HG02885 (cell line): Measurements from ENCODE around the gene SERPINE1.

Experiments
- ATAC-seq: cut with Tn5 transposase; IDR thresholded peaks from one replicate; pipeline ENCODE4 v1.9.1; 2021; ENCODE audit warnings: mild to moderate bottlenecking; ENCODE audit not compliant: unreplicated experiment, poor library complexity

SERPINE1 gene

GRCh38 chr7:101151908-101152651, 25.2 kb downstream of the SERPINE1 start:
- no peak for ATAC-seq

DNA sequence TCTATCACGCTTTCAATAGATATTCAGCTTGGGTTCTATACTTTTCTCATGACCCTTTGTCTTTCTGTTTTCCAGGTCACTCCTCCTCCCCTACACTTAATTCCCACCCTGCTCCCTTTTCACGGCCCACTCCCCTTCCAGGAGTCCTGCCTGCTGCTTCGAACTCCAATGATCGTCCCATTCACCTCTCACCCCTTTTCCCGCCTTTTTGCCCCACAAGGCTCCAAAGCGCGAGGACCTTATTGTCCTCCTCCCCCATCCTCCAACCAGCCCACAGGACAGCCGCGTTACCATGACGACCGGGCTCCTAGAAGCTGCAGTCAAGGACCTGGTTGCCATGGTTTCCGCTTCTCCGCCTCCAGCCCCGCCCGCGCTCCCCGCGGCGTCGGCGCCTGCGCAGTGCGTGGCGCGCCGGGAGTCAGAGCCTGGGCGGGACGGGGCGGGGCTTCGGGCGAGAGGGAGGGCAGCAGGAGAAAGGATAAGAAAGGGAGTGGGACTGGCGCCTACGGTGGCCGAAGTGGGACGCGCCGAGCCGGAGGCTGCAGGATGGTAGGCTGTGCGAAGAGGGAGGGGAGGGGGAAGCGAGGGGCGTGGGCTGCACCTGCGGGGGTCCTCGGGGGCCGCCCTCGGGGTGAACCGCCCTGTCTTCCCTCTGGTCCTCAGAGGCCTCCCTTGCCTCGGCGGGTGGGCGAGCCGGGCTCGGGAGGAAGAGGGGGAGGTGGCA, 27.2 kb downstream of the SERPINE1 start, which contains the start of gene AP1S1:
Gene AP1S1 (plus strand): TSS at position 508 of the 724 bp plus-strand sequence. CDS start 39 bp downstream, at position 547.
- peak; percentile 83 for ATAC-seq

GRCh38 chr7:101154693-101155102, 27.8 kb downstream of the SERPINE1 start:
- peak; percentile 12 for ATAC-seq

GRCh38 chr7:101155303-101155702, 28.4 kb downstream of the SERPINE1 start:
- no peak for ATAC-seq

- ATAC-seq: no peak
Measured at GRCh38 chr7:101156277-101156676, 29.4 kb downstream of the SERPINE1 start.

DNA sequence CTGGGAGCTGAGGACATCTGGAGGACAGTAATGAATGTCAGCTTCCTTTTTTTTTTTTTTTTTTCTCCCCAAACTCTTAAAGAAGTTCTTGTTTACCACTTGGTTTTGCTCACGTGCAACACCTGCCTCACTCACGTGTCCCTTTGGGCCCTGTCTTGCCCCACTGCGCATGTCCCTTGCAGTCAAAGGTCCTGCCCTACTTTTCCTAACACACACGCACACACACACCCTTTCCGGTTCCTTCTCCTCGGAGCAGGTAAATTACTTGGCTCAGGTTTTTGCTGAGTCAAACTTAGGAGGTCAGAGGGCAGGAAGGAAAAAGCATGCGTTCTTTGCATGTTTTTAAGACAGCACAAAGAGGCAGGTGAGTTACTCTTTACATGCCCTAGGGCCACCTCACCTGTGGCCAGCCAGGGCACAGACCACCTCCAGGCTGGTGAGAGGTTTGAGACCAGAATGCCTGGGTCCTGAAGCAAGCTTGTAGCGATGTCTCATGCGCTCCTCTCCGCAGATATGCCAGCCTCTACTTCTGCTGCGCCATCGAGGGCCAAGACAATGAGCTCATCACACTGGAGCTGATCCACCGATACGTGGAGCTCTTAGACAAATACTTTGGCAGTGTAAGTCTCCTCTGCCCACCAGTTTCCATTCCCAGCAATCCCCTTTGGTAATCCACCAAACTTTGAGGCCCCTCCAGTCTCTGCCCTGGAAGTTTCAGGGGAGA, 30.1 kb downstream of the SERPINE1 start:
- ATAC-seq: no peak

DNA sequence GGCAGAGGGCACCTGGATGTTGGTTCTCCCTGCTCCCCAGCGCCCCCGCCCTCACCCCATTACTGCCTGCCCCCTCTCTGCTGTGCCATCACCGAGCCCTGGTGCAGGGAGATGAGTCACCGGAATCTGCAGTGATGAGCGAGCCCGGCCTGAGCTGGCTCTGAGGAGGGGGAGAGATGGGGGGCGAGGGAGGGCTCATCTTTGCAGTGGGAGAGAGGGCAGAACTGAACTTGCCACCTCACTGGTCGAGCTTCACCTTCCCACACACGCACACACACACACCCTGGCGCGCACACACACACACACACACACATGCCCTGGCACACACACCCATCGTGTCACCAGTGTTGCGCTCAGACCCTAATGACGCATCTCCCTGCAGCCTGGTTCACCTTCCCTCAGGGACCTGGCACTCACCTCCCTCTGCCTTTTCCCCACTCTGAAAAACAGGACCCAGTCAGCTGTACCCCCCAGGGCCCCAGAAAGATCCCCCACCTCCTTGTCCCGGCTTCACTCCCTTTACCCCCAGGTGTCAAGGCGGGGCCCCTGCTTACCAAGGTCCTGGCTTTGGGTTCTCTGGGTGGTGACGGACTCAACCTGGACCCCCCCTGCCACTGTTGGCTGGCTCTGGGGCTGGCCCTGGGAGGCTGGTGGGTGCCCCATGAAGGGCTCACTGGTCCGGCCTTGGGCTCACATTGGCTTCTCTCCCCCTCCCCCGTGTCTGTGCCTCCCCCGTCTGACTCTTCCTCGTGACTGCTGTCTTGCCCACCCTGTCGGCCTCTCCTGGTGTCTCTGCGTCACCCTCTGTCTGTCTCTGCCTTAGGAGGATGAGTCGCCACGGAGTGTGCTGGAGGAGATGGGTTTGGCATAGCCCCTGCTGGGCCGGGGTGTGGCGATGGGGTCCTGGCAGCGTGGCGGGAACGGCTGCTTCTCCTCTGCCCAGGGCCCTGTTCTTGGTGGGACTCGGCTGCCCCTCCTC, 33.1 kb downstream of the SERPINE1 start:
- no peak for ATAC-seq

- ATAC-seq: no peak
Measured at GRCh38 chr7:101160910-101161309, 34.0 kb downstream of the SERPINE1 start.

- no peak for ATAC-seq
Measured at GRCh38 chr7:101161692-101162471, 35.0 kb downstream of the SERPINE1 start.

DNA sequence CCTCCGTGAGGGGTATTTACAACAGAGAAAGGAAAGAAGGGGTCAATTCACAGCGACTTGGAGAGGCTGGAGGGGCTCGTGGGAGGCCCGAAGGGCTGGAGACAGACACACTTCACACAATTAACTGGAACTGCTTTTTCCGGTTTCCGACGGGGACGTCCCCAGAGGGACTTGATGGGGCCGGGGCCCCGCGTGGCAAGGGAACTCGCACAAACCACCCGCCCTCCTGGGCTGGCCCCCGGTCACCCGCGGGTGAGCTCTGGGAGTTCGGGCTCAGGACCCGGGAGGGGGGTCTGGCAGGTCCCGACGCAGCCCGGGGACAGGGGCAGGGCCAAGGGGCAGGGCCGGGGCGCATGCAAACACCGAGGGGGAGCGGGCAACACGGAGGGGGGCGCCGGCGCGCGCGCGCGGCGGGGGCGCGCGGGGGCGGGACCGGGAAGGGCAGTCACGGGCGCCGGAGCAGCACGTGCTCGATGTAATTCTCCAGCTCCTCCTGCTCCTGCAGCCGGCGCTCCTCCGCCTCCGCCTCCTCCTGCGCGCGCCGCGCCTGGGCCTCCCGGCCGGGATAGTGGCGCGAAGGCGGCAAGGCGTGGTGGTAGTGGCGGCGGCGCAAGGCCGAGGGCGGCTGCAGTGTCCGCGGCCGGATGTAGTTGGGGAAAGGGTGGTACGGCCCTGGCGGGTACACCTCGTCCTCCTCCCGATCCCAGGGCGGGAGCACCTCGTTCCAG, 35.8 kb downstream of the SERPINE1 start:
- ATAC-seq: no peak

DNA sequence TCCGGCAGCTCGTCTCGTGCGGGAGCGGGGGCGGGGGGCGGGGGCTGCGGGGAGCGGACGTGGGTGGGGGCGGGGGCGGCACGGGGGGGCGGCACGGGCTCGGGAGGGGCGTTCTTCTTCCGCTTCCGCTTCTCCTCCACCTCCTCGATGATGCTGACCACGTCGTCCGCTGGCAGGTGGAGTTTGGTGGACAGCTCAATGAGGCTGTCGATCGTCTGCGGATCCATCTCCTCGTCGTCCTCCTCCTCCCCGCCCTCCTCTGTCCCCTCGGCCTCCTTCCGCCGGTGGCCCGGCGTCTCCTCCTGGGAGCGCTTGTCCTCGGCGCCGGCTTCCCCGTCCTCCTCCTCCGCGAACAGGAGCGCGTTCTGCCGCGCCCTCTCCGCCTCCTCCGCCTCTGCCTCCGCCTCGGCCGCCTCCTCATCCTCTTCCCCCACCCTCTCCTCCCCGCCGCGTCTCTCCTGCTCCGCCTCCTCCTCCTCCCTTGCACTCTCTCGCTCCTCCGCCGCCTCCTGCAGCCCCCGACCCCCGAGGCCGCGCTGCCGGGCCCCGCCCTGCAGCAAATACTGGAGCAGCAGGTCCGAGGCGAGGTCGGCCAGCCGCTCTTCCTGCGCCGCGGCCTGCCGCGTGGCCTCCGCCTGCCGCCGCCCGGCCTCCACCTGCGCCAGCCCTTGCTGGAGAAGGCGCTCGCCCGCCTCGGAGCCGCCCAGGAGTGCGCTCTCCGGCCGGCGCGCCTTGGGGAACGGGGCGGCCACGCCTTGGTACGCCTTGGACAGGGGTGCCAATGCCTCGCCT, 36.6 kb downstream of the SERPINE1 start:
- no peak for ATAC-seq

- no peak for ATAC-seq
Measured at GRCh38 chr7:101164071-101164840, 37.4 kb downstream of the SERPINE1 start.

DNA sequence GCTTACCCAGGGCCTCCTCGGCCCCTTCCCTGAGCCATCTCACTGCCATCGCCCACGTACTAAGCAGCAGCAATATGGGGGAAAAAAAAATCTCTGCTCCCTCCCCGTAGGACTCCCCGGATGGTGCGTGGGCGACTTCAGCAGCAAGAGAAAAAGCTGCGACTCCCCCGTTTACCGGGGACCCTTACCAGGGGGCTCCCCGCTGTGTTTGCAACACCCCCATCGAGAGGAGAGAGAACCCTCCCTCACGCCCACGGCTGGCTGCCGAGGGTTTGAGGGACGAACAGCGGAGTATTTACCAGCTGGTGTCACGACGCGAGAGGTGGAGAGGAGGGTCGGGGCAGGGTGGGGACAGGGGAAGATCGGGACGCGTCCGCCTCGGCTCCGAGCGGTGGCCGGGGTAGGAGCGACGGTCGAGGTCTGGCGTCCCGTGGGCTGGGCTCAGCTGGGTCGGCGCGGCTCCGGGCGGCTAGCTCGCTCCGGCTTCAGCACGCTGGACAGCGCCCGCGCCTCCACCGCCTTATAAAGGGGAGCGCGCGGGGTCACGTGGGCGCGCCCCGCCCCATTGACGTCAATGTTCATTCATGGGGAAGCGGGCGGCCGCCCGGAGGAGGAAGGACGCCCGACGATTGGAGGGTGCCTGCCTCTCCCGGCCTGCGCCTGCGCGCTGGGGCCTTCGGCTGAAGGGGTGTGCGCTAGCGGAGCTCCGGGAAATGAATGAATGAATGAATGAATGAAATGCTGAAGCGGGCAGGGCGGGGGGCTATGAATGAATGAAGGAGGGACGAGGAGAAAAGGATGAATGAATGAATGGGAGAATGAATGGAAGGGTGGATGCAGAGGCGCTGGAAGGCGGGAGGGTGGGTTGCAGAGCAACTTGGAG, 38.4 kb downstream of the SERPINE1 start, which contains the start of gene VGF:
Gene VGF (minus strand): TSS at position 495 of the 883 bp plus-strand sequence. CDS start 726 bp downstream, outside the sequence.
- ATAC-seq: peak; percentile 76

- no peak for ATAC-seq
Measured at GRCh38 chr7:101165958-101166647, 39.2 kb downstream of the SERPINE1 start.

DNA sequence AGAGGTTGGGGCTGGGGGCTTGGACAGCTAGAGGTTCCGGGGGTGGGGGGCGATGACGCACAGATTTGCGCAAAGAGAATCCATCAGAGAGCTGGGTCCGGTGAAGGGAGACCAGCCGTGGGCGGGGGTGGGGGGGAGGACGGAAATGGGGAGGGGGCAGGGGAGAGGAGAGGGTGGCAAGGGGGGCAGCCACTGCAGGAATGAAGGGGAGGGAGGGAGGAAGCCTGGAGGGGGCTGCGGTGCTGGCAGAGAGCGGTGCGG, 39.7 kb downstream of the SERPINE1 start:
- ATAC-seq: no peak
